IMR-90 (cell line): ENCODE results near the gene TNS2. TPM values are rescaled to one million over a fixed set of nuclear protein-coding genes. Genes with fewer than 3 reads are reported as not detected.

ENCODE experiments used
- BHLHE40 ChIP-seq: fragments of 150-350 bp; IDR thresholded peaks from 2 replicates; pipeline ENCODE4 v1.6.1; 2016; ENCODE audit warnings: mild to moderate bottlenecking, low read depth, low read length
- CEBPB ChIP-seq: IDR thresholded peaks from 2 replicates; pipeline ENCODE4 v1.6.1; 2012; ENCODE audit warnings: low read depth, low read length, improper control_type of control experiment
- FOS ChIP-seq: fragments of 150-350 bp; IDR thresholded peaks from 2 replicates; pipeline ENCODE4 v1.6.1; 2016; ENCODE audit warnings: low read depth, low read length
- MAFK ChIP-seq: IDR thresholded peaks from 2 replicates; pipeline ENCODE4 v1.6.1; 2012; ENCODE audit warnings: low read depth, low read length, improper control_type of control experiment
- MAZ ChIP-seq: IDR thresholded peaks from 2 replicates; pipeline ENCODE4 v1.6.1; 2012; ENCODE audit warnings: low read depth, mild to moderate bottlenecking, low read length, improper control_type of control experiment, moderate library complexity, borderline replicate concordance
- SMC3 ChIP-seq: fragments of 150-350 bp; IDR thresholded peaks from 2 replicates; pipeline ENCODE4 v1.6.1; 2016; ENCODE audit warnings: low read depth, mild to moderate bottlenecking, antibody characterized with exemption, low read length, moderate library complexity
- polyA plus RNA-seq, 3 experiments: library from polyadenylated mRNA; depleted of rRNA; stranded (reverse); fragments of >200 nt; gene quantifications; 2 replicates each; pipeline ENCODE4 v1.2.3, GENCODE V29; 2012; ENCODE audit warnings: low replicate concordance in 1 of 3
- total RNA-seq: library from RNA; depleted of rRNA; stranded (reverse); fragments of >200 nt; gene quantifications from 2 replicates; pipeline ENCODE4 v1.2.3, GENCODE V29; 2012

The TNS2 gene
- total and polyA plus RNA-seq, 2 of the 4 experiments (the other 2 are of a cell fraction) = 10.4 to 67.2 TPM

GRCh38 chr12:53046655-53047220 is 3.1 kb upstream of the TNS2 start (continued):
- TF ChIP-seq MAZ (peak; percentile 66; the same call in 1 of the 2 replicates), FOS (no peak), BHLHE40 (no peak), SMC3 (no peak), CEBPB (no peak), MAFK (no peak)
